GM23338 (cell line): Measurements from ENCODE around the gene RASGRF2.

Experiments
- CREB1 ChIP-seq: fragments of 250-450 bp; sonication (Bioruptor Pico); IDR thresholded peaks from 2 replicates; pipeline ENCODE4 v1.5.0; 2020; ENCODE audit warnings: low read depth, mild to moderate bottlenecking, moderate library complexity
- CTCF ChIP-seq, 2 experiments: fragments of 200-600 bp in 1 of 2; sonication (generic) in 1 of 2; conservative IDR thresholded peaks; 2 replicates each; pipeline versions ENCODE4 v1.5.1 to v1.6.1; 2016 to 2017; ENCODE audit warnings: antibody characterized with exemption in 2 of 2, low read depth in 2 of 2, mild to moderate bottlenecking in 2 of 2, moderate library complexity in 1 of 2
- EZH2 ChIP-seq: fragments of 200-600 bp; sonication (generic); IDR thresholded peaks from one replicate; pipeline ENCODE4 v1.8.0; 2017; ENCODE audit warnings: antibody characterized with exemption, mild to moderate bottlenecking, low read depth; ENCODE audit not compliant: unreplicated experiment
- EZH2phosphoT487 ChIP-seq: fragments of 200-600 bp; sonication (generic); IDR thresholded peaks from one replicate; pipeline ENCODE4 v1.8.1; 2018; ENCODE audit warnings: antibody characterized with exemption; ENCODE audit not compliant: unreplicated experiment
- JUNB ChIP-seq: IDR thresholded peaks from one replicate; pipeline ENCODE4 v1.6.1; 2016; ENCODE audit warnings: antibody characterized with exemption; ENCODE audit not compliant: unreplicated experiment
- POLR2AphosphoS5 ChIP-seq: IDR thresholded peaks from 2 replicates; pipeline ENCODE4 v1.6.1; 2016; ENCODE audit warnings: antibody characterized with exemption, low read depth
- REST ChIP-seq: IDR thresholded peaks from one replicate; pipeline ENCODE4 v1.6.1; 2018; ENCODE audit warnings: antibody characterized with exemption; ENCODE audit not compliant: unreplicated experiment
- STAT1 ChIP-seq: IDR thresholded peaks from one replicate; pipeline ENCODE4 v1.6.1; 2016; ENCODE audit warnings: antibody characterized with exemption; ENCODE audit not compliant: unreplicated experiment
- ZNF114 ChIP-seq: fragments of 250-450 bp; sonication (Bioruptor Pico); IDR thresholded peaks from 2 replicates; pipeline ENCODE4 v1.5.0; 2020; ENCODE audit warnings: mild to moderate bottlenecking, moderate library complexity

GRCh38 chr5:81169924-81170323, 209.8 kb downstream of the RASGRF2 start:
- TF ChIP-seq POLR2AphosphoS5 (no peak), CTCF (conservative IDR thresholded peaks at IDR 0.05; ENCODE audit: low read depth in 2 of 2) (no peak), EZH2 (no peak), REST (no peak), ZNF114 (CRISPR knock-in tag) (no peak), EZH2phosphoT487 (no peak), STAT1 (no peak), CREB1 (CRISPR knock-in tag) (no peak), JUNB (no peak)
